ENCODE measurements around the gene NLRP1. TPM values are rescaled to one million over a fixed set of nuclear protein-coding genes. Genes with fewer than 3 reads are reported as not detected.

The NLRP1 gene
- total and polyA plus RNA-seq, 2 experiments from 2014 or later = 42.9 to 64.8 TPM

DNA sequence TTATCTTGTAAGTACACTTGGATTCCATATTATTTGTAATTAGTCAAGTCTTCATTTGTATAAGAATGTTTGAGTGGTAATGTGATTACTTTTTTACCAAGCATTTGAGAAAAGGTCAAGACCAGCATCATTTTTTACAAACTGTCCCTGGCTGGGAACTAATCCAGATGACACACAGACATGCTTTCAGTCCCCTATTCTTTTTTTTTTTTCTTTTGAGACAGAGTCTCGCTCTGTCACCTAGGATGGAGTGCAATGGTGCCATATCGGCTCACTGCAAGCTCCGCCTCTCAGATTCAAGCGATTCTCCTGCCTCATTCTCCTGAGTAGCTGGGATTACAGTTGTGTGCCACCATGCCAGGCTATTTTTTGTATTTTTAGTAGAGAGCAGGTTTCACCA is 102.9 kb downstream of the NLRP1 start:
- H3K79me2 ChIP-seq = peaks cover 44% of the 10 kb centered on the region
- no peak for DNase-seq (ENCODE audit: low spot score)
- TF ChIP-seq, protein P1, sequence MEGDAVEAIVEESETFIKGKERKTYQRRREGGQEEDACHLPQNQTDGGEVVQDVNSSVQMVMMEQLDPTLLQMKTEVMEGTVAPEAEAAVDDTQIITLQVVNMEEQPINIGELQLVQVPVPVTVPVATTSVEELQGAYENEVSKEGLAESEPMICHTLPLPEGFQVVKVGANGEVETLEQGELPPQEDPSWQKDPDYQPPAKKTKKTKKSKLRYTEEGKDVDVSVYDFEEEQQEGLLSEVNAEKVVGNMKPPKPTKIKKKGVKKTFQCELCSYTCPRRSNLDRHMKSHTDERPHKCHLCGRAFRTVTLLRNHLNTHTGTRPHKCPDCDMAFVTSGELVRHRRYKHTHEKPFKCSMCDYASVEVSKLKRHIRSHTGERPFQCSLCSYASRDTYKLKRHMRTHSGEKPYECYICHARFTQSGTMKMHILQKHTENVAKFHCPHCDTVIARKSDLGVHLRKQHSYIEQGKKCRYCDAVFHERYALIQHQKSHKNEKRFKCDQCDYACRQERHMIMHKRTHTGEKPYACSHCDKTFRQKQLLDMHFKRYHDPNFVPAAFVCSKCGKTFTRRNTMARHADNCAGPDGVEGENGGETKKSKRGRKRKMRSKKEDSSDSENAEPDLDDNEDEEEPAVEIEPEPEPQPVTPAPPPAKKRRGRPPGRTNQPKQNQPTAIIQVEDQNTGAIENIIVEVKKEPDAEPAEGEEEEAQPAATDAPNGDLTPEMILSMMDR (IDR thresholded peaks at IDR 0.05; ENCODE audit: poor library complexity) = no peak
- TF ChIP-seq EZH2 (IDR thresholded peaks at IDR 0.05; ENCODE audit: borderline replicate concordance) = no peak
- no peak for TF ChIP-seq EZH2phosphoT487 (IDR thresholded peaks at IDR 0.05; ENCODE audit: low read depth, severe bottlenecking, unreplicated experiment)
- H3K4me1 ChIP-seq (ENCODE audit: insufficient read depth) = no peaks in the 10 kb centered on the region
- no peaks in the 10 kb centered on the region for H3K27me3 ChIP-seq
- H3K4me2 ChIP-seq = no peak overlapping the region
- H3K4me3 ChIP-seq = no peak overlapping the region
- no peaks in the 10 kb centered on the region for H4K20me1 ChIP-seq (ENCODE audit: insufficient read depth, poor library complexity, severe bottlenecking)
- no peak overlapping the region for H2AFZ ChIP-seq
- H3K9me3 ChIP-seq (ENCODE audit: low read depth) = no peaks in the 10 kb centered on the region
- peaks cover 9% of the 10 kb centered on the region for H3K36me3 ChIP-seq (replicated peaks; ENCODE audit: insufficient read depth, low read depth)
- 96% methylated on average over 4 of the region's 4 CpGs for WGBS (ENCODE audit: low lambda C conversion rate, missing lambda C conversion rate)
- H3K27ac ChIP-seq = no peak overlapping the region
- H3K9me2 ChIP-seq (replicated peaks; ENCODE audit: insufficient read depth) = no peaks in the 10 kb centered on the region

DNA sequence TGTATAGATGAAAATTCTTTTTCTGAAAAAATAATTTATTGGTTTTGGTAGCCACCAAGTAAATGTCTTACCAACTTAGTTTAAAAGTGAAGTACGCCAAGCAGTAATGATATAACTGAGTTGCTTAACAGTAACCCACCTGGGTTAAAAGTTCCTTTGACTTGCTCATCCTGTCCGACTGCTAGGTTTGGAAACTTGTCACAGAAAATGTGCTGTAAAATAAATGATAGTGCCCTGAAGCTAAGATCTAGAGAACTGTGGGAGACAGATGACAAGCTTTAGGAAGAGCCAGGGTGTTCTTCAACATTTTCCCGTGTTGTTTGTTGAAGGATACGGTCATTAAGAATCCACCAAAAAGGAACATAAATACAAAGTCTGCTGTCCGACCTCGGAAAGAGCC is 103.3 kb downstream of the NLRP1 start:
- H3K79me2 ChIP-seq = peaks cover 44% of the 10 kb centered on the region
- H3K27ac ChIP-seq = no peak overlapping the region

DNA sequence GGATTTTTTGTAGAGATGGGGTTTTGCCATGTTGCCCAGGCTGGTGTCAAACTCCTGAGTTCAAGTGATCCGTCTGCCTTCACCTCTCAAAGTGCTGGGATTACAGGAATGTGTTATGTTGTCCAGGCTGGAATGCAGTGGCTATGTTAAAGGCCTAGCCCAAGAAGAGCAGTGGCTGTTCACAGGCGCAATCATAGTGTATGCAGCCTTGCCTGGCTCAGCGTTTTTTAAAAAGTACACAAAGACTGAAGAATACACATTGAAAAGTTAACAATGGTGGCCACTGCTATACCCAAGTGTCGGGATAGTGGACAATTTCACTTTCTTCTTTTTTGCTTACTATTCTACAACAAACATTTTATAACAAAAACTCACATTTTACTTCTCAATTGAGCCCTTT is 105.3 kb downstream of the NLRP1 start:
- H3K4me2 ChIP-seq = no peak overlapping the region
- no peak for DNase-seq (ENCODE audit: low spot score)
- no peak overlapping the region for H3K27ac ChIP-seq
- peaks cover 26% of the 10 kb centered on the region for H3K79me2 ChIP-seq
- no peaks in the 10 kb centered on the region for H3K4me1 ChIP-seq (ENCODE audit: insufficient read depth)
- WGBS (ENCODE audit: low lambda C conversion rate, missing lambda C conversion rate) = 96% methylated on average over 4 of the region's 4 CpGs
- no peaks in the 10 kb centered on the region for H3K9me3 ChIP-seq (ENCODE audit: low read depth)
- no peak overlapping the region for H2AFZ ChIP-seq
- no peaks in the 10 kb centered on the region for H3K27me3 ChIP-seq
- no peaks in the 10 kb centered on the region for H3K9me2 ChIP-seq (replicated peaks; ENCODE audit: insufficient read depth)
- H4K20me1 ChIP-seq (ENCODE audit: insufficient read depth, poor library complexity, severe bottlenecking) = no peaks in the 10 kb centered on the region
- no peak for TF ChIP-seq EZH2phosphoT487 (IDR thresholded peaks at IDR 0.05; ENCODE audit: low read depth, severe bottlenecking, unreplicated experiment)
- no peak for TF ChIP-seq EZH2 (IDR thresholded peaks at IDR 0.05; ENCODE audit: borderline replicate concordance)
- TF ChIP-seq, protein P1 (IDR thresholded peaks at IDR 0.05; ENCODE audit: poor library complexity) = no peak
- peaks cover 9% of the 10 kb centered on the region for H3K36me3 ChIP-seq (replicated peaks; ENCODE audit: insufficient read depth, low read depth)
- H3K4me3 ChIP-seq = no peak overlapping the region

More for the DNA sequence above, 103.3 kb downstream of the NLRP1 start:
- Histone ChIP-seq H3K4me2 (no peak overlapping the region), H4K20me1 (ENCODE audit: insufficient read depth, poor library complexity, severe bottlenecking) (no peaks in the 10 kb centered on the region), H3K36me3 (replicated peaks; ENCODE audit: insufficient read depth, low read depth) (peaks cover 9% of the 10 kb centered on the region), H2AFZ (no peak overlapping the region), H3K4me3 (no peak overlapping the region), H3K4me1 (ENCODE audit: insufficient read depth) (no peaks in the 10 kb centered on the region), H3K27me3 (no peaks in the 10 kb centered on the region), H3K9me2 (replicated peaks; ENCODE audit: insufficient read depth) (no peaks in the 10 kb centered on the region), H3K9me3 (ENCODE audit: low read depth) (no peaks in the 10 kb centered on the region)
- TF ChIP-seq EZH2 (IDR thresholded peaks at IDR 0.05; ENCODE audit: borderline replicate concordance) (no peak), EZH2phosphoT487 (IDR thresholded peaks at IDR 0.05; ENCODE audit: low read depth, severe bottlenecking, unreplicated experiment) (no peak)
- TF ChIP-seq, protein P1 (IDR thresholded peaks at IDR 0.05; ENCODE audit: poor library complexity) = no peak
- WGBS (ENCODE audit: low lambda C conversion rate, missing lambda C conversion rate) = 90% methylated on average over 6 of the region's 6 CpGs
- no peak for DNase-seq (ENCODE audit: low spot score)

DNA sequence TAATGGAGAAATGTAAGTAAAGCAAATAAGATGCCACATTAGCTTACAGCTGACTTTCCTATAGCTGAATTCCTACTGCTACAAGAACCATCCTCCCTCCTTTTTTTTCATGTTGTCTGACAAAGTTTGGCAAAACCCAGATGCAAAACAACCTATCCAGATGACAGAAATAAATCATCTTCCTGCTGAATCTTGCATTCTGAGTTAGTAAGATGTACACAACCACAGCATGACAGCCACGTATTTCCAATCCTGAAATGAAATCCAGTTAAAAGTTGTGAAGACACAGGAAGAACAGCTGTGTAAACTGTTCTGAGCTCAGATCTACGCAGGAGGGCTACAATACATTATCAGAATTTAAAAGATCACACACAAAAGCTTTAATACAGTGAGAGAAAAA is 110.4 kb downstream of the NLRP1 start:
- no peaks in the 10 kb centered on the region for H4K20me1 ChIP-seq (ENCODE audit: insufficient read depth, poor library complexity, severe bottlenecking)
- no peak overlapping the region for H3K27ac ChIP-seq
- H3K36me3 ChIP-seq (replicated peaks; ENCODE audit: insufficient read depth, low read depth) = peaks cover 4% of the 10 kb centered on the region
- DNase-seq (ENCODE audit: low spot score) = no peak
- no peak for TF ChIP-seq EZH2phosphoT487 (IDR thresholded peaks at IDR 0.05; ENCODE audit: low read depth, severe bottlenecking, unreplicated experiment)
- no peak for TF ChIP-seq EZH2 (IDR thresholded peaks at IDR 0.05; ENCODE audit: borderline replicate concordance)
- TF ChIP-seq, protein P1 (IDR thresholded peaks at IDR 0.05; ENCODE audit: poor library complexity) = no peak
- 88% methylated on average over 2 of the region's 2 CpGs for WGBS (ENCODE audit: low lambda C conversion rate, missing lambda C conversion rate)
- no peaks in the 10 kb centered on the region for H3K27me3 ChIP-seq
- peaks cover 3% of the 10 kb centered on the region for H3K79me2 ChIP-seq
- no peak overlapping the region for H3K4me3 ChIP-seq
- H3K9me2 ChIP-seq (replicated peaks; ENCODE audit: insufficient read depth) = no peaks in the 10 kb centered on the region
- H3K4me1 ChIP-seq (ENCODE audit: insufficient read depth) = no peaks in the 10 kb centered on the region
- no peaks in the 10 kb centered on the region for H3K9me3 ChIP-seq (ENCODE audit: low read depth)
- no peak overlapping the region for H3K4me2 ChIP-seq
- H2AFZ ChIP-seq = no peak overlapping the region
